HFF-Myc (cell line): ENCODE results near the gene EIF4E1B.

Experiments
- DNase-seq: peaks from one replicate; pipeline ENCODE4 v3.0.0-alpha.2; 2011; ENCODE audit warnings: low read depth; ENCODE audit errors: extremely low read depth
- H3K4me3 ChIP-seq: replicated peaks from 2 replicates; pipeline ENCODE4 v1.5.1; 2011; ENCODE audit warnings: low read depth, mild to moderate bottlenecking, control low read depth, low read length
- TF ChIP-seq, protein P1 (sequence below): IDR thresholded peaks from 2 replicates; pipeline ENCODE4 v1.5.1; 2012; ENCODE audit warnings: mild to moderate bottlenecking, low read depth, low read length, control low read depth; ENCODE audit errors: missing control alignments

EIF4E1B gene

DNA sequence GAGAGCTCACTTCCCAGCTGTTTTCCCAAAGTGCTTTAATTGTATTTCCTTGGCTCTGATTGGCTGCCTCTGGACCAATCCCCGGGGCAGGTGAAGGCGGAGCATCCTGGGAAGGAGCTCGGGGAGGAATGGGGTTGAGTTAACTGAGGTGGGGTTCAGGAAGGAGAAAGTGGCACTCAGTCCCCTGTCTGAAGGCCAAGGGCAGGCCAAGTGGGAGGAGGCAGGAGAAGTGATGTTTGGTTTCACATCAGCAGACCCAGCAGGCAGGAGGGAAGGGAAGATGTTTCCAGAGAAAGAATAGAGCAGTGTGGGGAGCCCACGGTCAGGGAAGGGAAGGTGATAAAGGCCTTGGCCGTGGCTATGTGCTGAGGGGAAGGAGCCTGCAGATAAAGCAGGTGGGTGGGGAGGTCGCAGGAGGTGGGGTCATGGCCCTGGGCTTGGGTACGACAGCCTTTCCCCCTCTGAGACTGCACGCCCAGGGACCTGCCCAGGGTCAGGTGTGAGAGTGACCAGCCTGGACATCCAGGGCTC, 19.9 kb downstream of the EIF4E1B start:
- H3K4me3 ChIP-seq, result no peak overlapping the region
- TF ChIP-seq, protein P1, sequence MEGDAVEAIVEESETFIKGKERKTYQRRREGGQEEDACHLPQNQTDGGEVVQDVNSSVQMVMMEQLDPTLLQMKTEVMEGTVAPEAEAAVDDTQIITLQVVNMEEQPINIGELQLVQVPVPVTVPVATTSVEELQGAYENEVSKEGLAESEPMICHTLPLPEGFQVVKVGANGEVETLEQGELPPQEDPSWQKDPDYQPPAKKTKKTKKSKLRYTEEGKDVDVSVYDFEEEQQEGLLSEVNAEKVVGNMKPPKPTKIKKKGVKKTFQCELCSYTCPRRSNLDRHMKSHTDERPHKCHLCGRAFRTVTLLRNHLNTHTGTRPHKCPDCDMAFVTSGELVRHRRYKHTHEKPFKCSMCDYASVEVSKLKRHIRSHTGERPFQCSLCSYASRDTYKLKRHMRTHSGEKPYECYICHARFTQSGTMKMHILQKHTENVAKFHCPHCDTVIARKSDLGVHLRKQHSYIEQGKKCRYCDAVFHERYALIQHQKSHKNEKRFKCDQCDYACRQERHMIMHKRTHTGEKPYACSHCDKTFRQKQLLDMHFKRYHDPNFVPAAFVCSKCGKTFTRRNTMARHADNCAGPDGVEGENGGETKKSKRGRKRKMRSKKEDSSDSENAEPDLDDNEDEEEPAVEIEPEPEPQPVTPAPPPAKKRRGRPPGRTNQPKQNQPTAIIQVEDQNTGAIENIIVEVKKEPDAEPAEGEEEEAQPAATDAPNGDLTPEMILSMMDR, result no peak
- DNase-seq, result no peak

DNA sequence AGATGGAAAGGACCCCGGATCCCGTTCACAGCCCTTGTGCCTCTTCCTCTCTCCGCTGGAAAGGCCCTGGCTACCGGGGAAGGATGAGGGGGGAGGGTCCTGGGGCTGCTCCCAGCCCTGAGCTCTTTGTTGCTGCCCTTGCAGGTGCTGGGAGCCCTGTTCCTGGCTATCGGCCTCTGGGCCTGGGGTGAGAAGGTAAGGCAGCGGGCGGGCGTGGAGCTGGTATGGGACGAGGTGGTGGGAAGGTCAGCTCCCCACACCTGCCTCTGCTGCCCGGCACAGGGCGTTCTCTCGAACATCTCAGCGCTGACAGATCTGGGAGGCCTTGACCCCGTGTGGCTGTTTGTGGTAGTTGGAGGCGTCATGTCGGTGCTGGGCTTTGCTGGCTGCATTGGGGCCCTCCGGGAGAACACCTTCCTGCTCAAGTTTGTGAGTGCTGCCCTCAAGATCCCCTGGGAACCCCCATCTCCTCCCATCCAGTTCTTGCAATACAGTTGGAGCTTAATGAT, 21.1 kb downstream of the EIF4E1B start:
- H3K4me3 ChIP-seq, result no peak overlapping the region
- TF ChIP-seq, protein P1, result no peak
- DNase-seq, result no peak

DNA sequence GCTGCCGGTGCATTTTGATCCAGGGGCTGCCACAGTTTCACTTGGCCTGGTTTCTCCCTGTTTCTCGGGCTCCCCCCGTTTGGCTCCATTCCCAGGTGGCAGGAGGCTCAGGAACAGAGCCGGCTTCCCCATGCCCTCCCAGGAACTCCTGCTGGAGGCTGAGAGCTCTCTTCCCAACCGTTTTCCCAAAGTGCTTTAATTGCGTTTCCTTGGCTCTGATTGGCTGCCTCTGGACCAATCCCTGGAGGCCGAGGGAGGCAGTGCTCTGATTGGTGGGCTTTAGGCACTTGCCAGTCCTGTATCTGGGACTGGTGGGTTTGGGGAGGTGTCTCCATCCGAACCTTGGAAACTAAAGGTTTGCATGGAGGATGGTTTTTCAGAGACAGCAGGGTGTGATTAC, 21.7 kb downstream of the EIF4E1B start:
- H3K4me3 ChIP-seq, result no peak overlapping the region
- no peak for DNase-seq
- TF ChIP-seq, protein P1, result no peak

DNA sequence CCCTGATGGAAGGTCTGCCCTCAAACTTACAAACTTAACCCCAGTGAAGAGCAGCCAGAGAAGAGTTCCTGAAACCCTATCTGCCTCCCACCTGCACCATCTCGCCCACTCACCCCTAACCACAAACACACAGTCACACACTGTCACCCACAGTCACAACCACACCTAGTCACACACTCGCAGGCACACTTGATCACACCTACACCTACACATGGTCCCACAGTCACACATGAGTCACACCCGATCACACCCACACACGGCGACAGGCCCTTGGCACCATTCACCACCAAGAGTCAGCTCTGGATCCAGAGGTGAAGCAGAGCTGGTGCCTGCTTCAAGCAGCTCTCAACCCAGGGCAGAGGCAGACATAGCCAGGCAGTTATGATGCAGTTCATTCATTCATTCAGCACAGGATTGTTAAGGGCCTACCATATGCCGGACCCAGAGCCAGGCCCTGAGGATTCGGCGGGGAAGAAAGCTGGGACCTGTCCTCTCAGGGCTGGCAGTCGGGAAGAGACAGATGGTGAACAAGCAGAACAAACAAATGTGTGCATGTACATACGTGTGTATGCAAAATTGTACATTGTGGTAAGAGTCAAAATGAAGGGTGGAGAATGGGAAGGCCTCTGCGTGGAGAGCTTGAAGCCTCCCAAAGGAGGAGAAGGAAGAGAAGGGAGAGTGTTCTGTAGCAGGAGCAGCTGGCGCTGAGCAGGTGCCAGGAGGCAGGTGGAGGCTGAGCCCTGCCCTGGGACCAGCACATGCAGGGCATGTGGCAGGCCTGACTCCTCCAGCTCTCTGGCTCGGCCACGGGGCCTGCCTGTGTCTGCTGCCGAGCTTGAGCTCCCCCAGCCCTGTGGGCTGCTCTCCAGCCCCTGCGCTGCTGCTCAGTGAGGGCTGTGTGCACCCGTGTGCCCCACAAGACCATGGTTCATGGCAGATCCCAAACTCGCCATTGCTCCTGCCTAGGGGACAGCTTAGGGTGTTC, 23.2 kb downstream of the EIF4E1B start:
- TF ChIP-seq, protein P1, result no peak
- no peak for DNase-seq
- H3K4me3 ChIP-seq, result no peak overlapping the region

DNA sequence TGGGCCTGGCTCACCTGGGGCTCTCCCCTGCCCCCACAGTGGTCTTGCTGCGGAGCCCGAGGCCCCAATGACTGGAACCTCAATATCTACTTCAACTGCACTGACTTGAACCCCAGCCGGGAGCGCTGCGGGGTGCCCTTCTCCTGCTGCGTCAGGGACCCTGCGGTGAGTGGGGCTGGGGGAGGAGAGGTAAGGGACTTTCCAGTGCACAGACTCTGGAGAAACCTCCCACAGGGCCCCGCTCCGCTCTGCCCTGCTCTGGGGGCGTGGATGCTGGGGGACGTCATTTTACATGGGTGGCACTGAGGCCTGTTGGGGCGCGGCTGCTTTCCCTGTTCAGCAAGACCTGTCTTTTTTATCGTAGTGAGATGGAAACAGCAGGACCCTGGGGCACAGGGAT, 24.4 kb downstream of the EIF4E1B start:
- TF ChIP-seq, protein P1, result no peak

DNA sequence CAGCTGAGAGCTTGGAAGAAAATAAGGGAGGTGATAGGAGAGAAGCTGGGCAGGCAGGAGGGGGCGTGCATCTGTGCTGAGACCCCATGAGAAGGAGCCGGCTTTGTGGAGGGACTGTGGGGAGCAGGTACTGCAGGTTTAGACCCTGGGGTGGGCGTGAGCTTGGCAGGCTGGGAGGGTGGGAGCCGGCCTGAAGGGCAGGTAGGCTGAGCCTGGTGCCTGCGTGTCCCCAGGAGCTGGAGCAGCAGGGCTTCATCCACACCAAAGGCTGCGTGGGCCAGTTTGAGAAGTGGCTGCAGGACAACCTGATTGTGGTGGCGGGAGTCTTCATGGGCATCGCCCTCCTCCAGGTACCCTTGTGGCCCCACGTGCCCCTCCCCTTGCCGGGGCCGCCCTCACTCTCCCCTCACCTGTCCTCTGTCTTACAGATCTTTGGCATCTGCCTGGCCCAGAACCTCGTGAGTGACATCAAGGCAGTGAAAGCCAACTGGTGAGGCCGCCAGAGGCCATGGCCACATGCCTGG, 26.1 kb downstream of the EIF4E1B start:
- no peak overlapping the region for H3K4me3 ChIP-seq
- no peak for DNase-seq
- TF ChIP-seq, protein P1, result no peak

More for the DNA sequence above, 24.4 kb downstream of the EIF4E1B start:
- H3K4me3 ChIP-seq, result no peak overlapping the region
- DNase-seq, result no peak
